VCaP (cell line): ENCODE measurements around the gene MTHFD2L.
"Not testable (repeated sequence)": the region's sequence is repeated elsewhere in the genome, so short reads cannot be mapped to it uniquely, and the experiment has no call there.

Experiments
- H3K27ac ChIP-seq: fragments of 450-650 bp; 2 replicates; pipeline ENCODE4 v1.5.1; 2017
- TF ChIP-seq, protein P1 (sequence below): fragments of 450-650 bp; conservative IDR thresholded peaks from 2 replicates; pipeline ENCODE4 v1.5.1; 2017; ENCODE audit warnings: mild to moderate bottlenecking, moderate library complexity

MTHFD2L gene

DNA sequence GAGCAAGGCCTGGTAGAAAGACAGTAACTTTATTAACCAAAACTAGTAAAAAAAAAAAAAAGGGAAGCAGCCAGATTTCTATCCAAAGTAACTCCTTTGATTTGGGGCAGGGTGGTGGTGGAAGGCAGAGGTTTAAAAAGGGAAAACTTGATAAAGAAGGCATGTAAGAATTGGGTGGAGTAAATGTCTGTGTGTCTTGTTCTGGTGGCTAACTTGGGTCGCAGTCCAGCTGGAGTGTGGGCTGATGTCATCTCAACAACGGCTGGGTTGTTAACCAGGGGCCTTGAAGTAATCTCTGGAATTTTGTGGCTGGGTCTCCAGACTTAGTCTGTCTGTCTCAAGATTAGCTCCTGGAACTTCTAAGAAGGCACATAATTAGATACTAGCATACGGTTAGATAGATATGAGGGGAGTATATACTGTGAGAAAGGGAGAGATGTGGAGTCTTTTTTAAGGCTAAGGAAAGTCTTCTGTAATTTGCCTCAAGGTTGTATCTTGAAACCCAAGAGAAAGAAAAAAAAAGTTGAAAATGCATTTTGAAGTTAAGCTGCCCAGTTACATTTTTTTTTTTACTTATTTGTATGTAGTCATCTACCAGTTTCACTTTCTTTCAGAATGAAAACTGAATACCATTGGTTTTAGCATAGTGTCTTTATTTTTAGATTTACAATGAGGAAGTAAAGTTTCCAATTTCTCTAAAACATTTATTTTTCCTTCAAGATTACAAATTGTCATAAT is 48.3 kb downstream of the MTHFD2L start:
- TF ChIP-seq, protein P1, sequence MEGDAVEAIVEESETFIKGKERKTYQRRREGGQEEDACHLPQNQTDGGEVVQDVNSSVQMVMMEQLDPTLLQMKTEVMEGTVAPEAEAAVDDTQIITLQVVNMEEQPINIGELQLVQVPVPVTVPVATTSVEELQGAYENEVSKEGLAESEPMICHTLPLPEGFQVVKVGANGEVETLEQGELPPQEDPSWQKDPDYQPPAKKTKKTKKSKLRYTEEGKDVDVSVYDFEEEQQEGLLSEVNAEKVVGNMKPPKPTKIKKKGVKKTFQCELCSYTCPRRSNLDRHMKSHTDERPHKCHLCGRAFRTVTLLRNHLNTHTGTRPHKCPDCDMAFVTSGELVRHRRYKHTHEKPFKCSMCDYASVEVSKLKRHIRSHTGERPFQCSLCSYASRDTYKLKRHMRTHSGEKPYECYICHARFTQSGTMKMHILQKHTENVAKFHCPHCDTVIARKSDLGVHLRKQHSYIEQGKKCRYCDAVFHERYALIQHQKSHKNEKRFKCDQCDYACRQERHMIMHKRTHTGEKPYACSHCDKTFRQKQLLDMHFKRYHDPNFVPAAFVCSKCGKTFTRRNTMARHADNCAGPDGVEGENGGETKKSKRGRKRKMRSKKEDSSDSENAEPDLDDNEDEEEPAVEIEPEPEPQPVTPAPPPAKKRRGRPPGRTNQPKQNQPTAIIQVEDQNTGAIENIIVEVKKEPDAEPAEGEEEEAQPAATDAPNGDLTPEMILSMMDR: no peak
- no peak overlapping the region for H3K27ac ChIP-seq

DNA sequence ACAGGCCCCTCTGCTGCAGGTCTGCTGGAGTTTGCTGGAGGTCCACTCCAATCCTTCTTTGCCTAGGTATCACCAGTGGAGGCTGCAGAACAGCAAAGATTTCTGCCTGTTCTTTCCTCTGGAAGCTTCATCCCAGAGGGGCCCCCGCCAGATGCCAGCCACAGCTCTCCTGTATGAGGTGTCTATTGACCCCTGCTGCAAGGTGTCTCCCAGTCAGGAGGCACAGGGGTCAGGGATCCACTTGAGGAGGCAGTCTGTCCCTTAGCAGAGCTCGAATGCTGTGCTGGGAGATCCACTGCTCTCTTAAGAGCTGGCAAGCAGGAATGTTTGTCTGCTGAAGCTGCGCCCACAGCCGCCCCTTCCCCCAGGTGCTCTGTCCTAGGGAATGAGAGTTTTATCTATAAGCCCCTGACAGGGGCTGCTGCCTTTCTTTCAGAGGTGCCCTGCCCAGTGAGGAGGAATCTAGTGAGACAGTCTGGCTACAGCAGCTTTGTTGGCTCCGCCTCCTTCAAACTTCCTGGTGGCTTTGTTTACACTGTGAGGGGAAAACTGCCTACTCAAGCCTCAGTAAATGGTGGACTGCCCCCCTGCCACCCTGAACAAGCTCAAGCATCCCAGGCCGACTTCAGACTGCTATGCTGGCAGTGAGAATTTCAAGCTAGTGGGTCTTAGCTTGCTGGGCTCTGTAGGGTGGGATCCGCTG is 56.7 kb downstream of the MTHFD2L start:
- H3K27ac ChIP-seq: not testable (repeated sequence)

DNA sequence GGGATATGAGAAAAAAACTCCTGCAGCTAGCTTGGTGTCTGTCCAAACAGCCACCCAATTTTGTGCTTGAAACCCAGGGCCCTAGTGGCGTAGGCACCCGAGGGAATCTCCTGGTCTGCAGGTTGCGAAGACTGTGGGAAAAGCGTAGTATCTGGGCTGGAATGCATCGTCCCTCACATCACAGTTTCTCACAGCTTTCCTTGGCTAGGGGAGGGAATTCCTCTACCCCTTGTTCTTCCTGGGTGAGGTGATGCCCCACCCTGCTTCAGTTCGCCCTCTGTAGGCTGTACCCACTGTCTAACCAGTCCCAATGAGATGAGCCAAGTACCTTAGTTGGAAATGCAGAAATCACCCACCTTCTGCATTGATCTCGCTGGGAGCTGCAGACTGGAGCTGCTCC is 57.3 kb downstream of the MTHFD2L start:
- not testable (repeated sequence) for H3K27ac ChIP-seq

DNA sequence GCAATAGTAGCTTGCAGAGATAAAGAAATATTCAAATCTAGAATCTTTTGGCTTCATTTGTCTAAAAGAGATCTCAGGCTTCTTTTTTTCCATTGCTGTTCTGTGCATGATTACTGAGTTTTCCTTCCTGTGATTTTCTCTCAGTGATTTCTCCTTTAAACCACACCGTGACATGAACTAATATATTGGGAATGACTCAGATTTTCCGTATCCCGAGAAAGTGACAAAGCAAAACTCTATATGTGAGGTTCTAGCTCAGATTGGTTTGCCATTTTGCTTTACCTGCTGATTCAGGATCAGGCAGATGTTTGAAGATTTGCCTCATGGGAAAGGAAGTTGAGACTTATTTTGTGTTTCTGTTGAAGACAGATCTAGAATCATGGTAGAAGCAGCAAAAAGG is 59.4 kb downstream of the MTHFD2L start:
- H3K27ac ChIP-seq: no peak overlapping the region
- TF ChIP-seq, protein P1: no peak

DNA sequence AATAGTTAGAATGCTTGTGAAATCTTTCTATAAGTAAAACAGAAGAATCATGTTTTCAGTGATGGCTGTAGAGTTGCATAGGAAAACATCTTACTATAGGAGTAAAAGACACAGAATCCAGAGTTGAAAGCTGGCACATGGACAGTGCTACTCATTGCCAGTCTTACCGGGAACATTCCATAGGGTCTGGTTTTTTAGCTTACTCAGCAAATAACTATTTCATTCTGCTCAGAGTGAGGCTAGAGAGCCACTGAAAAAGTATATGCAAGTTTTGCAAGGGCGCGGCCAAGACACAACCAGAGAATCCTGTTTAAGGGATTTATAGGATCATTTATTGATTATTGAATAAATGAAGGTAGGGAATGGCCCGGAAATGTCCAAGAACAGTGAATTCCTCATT is 60.3 kb downstream of the MTHFD2L start:
- TF ChIP-seq, protein P1: no peak
- H3K27ac ChIP-seq: no peak overlapping the region

DNA sequence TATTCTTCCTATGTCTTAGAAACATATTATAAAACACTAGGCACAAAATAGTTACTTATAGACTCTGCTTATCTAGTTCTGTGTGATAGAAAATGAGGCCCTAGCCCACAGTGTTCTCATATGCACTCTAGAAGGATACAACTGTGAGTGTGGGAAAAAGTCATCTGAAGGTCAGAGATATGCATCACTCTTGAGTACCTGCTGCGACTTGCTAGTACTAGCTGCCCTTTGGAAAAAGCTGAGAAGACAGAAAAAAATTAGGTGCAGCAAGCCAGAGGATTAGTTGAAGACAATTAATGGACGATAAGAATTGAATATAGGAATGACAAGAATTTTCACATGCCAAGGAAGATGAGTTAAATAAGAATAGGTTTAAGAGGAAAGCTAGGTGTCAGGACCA is 61.3 kb downstream of the MTHFD2L start:
- no peak overlapping the region for H3K27ac ChIP-seq
- TF ChIP-seq, protein P1: no peak

DNA sequence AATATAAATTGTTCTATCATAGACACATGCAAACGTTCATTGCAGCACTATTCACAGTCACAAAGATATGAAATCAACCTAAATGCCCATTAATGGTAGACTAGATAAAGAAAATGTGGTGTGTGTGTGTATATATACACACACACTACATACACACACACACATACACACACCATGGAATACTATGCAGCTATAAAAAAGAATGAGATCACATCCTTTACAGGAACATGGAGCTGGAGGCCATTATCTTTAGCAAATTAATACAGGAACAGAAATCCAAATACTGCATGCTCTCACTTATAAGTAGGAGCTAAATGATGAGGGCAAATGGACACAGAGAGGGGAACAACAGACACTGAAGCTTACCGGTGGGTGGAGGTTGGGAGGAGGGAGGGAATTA is 65.2 kb downstream of the MTHFD2L start:
- no peak overlapping the region for H3K27ac ChIP-seq
- TF ChIP-seq, protein P1: no peak

DNA sequence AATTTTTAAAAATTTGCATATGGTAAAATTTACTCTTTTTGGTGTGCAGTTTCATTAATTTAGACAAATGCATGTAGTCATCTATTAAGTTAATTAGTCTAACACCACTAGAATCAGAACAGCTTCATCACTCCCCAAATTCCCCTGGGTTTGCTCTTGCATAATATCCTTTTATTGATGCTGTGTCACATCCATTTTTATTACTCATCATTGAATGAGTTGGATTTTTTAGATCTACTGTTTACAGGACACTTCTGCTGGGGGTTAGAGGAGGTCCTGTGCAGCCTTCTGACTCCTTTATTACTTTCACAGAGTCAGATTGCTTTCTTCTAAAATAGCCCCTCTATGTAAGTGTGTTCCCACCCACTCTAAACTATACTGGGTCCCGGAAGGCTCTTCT is 65.9 kb downstream of the MTHFD2L start:
- H3K27ac ChIP-seq: no peak overlapping the region
- TF ChIP-seq, protein P1: no peak
